HG03103 (cell line): Measurements from ENCODE around the gene TBC1D20.
"Not testable (repeated sequence)": the region's sequence is repeated elsewhere in the genome, so short reads cannot be mapped to it uniquely, and the experiment has no call there.

Source experiments
- ATAC-seq: cut with Tn5 transposase; IDR thresholded peaks from one replicate; pipeline ENCODE4 v1.9.1; 2021; ENCODE audit warnings: low read depth; ENCODE audit not compliant: unreplicated experiment

TBC1D20 gene

DNA sequence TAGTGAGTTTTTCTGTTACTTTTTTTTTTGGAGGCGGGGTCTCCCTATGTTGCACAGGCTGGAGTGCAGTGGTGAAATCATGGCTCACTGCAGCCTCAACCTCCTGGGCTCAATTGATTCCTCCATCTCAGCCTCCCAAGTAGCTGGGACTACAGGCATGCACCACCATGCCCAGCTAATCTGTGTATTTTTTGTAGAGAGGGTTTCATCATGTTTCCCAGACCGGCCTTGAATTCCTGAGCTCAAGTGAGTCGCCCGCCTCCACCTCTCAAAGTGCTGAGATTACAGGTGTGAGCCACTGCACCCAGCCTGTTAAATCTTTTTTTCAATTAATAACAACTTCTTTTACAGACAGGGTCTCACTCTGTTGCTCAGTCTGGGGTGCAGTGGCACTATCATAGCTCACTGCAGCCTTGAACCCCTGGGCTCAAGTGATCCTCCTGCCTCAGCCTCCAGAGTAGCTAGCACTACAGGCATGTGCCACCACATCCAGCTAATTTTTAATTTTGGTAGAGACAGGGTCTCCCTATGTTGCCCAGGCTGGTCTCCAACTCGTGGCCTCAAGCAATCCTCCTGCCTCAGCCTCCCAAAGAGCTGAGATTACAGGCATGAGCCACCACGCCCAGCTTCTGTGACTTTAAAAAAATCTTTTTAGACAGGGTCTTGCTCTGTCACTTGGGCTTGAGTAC is 14.4 kb upstream of the TBC1D20 start:
- not testable (repeated sequence) for ATAC-seq

DNA sequence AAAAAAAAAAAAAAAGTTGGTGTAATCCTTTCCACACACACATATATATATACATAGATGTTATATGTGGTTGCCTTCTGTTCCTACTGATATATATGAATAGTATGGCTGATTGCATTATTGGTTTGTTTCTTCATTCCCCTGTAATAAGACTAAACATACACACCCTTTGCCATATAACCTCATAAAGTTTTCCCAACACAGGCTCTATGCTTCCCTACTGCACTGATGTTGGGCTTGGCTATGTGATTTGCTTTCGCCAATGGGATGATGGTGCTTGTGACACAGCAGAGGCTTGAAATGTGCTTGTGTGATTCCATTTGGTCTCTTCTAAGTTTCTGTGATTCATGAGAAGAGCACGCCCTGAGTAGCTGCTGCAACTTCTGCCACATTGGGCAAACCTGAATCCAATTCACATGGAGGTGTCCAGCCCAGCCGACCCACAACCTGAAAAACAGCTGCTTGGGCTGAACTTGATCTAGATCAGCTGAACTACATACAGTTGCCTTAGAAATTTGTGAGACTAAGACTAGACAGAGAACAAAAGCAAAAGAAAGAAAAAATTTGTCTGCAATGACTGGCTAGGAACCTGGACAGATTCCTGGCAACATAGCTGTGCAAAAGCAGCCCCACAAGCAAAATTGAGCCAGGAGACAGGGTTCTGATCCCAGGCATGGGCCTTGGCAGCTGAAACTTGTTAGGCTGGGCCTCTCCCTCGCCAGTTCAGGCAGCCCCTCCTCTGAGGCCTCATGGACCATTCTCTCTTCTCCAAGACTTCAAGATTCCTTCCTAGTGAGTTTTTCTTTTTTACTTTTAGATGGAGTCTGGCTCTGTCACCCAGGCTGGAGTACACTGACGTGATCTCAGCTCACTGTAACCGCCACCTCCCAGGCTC is 13.4 kb upstream of the TBC1D20 start:
- no peak for ATAC-seq

DNA sequence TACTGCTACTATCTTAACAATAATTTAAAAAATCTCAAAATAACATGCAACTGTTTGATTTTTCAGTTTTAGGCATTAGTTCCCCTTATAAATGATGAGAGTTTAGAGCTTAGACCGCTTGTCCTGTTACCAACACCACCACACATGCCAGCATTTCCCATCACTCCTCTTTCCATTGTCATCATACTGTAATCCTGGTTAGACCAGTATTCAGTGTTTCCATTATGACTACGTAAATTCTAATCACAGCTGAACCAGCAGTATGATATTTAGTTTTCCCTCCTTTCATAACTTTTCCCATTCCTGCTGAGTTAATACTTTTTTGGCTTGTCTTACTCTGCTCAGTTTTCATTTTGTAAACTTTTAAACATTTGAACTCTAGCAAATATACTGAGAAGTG is 12.2 kb upstream of the TBC1D20 start:
- no peak for ATAC-seq

DNA sequence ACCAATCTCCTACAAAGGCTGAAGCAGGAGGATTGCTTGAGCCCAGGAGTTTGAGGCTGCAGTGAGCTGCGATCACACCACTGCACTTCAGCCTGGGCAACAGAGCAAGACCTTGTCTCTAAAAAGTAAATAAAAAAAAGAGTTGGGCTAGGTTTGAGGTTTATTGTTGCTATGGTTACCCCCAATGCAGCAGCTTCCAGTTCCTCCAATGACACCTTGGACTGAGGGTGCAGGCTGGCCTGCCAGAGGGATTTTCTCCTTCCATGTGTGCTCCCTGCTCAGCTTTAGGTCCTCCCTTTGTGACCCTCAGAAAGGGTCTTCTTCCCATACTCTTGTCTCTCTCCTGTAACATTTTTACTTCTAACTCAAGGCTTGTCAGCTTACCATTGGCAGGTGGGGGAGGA is 10.6 kb upstream of the TBC1D20 start:
- no peak for ATAC-seq

DNA sequence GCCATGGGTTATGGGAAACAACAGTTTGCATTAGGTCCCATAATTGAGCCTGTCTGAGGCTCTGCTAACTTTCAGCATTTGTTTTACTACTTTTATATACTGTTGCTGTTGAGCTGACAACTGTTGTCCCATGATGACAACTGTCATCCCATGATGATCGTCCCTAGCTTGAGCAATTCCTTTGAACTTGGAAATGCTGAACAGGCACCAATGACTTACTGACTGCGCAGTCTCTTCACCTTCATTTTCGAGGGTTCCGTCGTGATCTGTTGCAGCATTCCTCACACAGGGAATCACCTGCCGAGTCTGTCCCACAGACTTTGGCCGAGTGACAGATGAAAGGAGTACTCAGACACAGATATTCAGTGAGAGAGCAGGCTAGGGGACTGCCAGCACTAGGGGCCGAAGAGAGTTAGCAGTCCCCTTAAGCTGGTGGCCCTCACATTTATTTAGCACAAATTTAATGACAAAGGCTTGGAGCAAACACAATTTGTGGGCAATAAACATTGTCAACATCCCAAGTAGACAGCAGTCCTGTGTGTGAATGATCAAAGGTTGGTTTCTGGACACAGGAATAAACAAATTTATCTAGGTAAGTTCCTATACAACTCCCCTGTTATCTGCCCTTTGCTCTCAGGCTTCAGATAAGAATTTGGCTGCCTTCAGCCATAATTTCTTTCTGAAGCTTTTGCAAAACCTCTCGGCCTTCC is 10.0 kb upstream of the TBC1D20 start:
- no peak for ATAC-seq

DNA sequence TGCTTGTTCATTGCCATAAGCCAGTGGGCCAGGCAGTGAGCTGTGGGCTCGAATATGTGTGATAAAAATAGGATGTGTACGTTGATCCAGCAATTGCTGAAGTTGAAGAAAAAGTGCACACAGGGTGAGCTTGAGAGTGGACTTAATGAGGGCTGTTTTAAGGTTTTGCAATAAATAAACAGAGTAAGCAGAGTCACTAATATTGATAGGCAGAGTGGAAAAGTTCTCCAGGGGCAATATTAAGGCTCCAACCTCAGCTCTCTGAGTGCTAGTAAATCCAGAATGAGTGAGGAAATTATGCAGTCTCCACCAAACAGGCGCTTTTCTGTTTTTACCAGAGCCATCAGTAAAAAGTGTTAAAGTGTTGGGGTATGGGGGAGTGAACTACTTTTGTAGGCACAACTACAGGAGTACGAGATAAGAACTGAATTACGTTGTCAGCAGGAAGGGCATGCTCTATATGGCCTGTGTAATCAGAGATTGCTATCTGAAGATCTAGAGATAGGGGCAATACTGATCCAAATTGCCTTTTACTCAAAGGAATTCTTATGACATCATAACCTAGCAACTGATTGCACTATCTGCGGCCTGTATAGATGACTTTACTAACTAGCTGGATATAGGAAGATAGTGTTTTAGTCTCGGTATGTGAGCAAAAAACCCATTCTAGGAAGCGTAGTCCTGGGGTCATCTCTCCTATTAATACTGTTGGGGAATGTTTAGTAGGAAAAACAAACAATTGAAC is 7.6 kb upstream of the TBC1D20 start:
- ATAC-seq, result no peak

DNA sequence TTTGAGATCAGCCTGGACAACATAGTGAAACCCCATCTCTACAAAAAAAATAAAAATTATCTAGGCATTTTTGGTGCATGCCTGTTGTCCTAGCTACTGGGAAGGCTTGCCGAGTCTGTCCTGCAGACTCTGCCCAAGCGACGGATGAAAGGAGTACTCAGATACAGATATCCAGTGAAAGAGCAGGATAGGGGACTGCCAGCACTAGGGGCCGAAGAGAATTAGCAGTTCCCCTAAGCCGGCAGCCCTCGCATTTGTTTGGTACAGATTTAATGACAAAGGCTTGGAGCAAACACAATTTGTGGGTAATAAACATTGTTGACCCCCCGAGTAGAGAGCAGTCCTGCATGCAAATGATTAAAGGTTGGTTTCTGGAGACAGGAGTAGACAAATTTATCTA is 5.4 kb upstream of the TBC1D20 start:
- ATAC-seq, result no peak

DNA sequence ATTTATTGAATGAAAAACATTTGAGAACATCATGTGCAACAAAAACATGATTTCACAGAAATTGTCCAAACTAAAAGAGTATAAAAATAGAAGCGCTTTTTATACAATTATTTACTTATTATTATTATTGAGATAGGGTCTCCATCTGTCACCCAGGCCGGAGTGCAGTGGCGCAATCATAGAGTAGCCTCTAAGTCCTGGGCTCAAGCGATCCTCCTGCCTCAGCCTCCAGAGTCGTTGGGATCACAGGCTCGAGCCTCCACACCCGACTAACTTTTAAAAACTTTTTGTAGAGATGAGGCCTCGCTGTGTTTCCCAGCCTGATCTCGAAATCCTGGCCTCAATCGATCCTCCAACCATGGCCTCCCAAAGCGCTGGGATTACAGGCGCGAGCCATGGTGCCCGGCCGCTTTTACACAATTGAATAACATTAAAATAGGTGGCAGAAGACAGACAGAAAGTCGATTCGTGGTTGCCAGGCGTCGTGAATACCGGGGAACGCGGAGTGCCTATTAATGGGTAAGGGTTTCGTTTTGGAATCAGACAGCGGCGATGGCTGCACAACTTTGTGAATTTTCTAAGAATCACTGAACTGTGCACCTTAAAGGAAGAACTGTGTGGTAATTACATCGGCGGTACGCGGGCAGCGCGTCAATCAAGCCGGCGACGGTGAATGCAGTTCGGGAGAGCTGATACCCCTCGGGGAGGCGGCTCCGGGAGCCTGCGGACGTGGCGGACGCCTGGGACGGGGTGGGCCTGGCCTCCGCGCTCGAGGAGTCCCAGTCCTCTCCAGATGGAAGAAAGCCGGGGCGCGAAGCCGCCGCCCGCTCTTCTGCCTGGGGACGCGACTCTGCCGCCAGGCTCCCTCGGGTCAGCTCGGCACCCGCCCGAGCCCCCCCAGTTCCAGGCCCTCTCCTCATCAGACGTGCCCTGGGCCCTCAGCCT is 807 bp downstream of the TBC1D20 start:
- peak; percentile 30 for ATAC-seq

DNA sequence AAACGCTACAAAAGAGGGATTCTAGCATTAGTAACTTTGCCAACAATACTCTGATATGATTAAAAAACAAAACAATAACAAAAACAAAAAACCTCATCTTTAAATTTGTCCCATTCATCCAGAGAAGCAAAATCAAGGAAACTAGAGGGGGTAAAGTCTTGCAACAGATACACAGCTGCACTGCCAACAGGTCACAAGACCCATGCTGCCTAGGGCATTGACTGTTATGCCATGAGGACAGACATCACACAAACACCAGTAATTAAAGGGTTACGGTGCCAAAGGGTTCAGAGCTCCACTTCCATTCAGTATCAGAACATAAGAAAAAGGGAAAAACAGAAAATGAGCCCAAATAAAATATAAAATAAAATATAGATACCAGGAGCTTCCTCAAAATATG is 1.6 kb downstream of the TBC1D20 start:
- ATAC-seq, result no peak

DNA sequence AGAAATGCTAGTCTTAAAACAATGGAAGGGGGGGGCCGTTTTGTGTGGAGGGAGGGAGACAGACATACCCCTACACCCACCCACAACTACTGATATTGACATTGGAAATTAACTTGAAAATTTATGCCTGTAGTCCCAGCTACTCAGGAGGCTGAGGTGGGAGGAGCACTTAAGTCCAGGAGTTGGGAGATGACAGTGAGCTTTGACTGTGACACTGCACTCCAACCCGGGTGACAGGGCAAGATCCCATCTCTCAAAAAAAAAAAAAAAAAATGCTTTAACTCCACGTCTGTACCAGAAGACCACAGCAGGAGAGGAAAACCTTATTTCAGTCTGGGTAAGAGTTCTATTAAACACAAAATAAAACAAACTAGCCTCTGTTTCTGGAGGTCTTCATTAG is 2.2 kb downstream of the TBC1D20 start:
- no peak for ATAC-seq

DNA sequence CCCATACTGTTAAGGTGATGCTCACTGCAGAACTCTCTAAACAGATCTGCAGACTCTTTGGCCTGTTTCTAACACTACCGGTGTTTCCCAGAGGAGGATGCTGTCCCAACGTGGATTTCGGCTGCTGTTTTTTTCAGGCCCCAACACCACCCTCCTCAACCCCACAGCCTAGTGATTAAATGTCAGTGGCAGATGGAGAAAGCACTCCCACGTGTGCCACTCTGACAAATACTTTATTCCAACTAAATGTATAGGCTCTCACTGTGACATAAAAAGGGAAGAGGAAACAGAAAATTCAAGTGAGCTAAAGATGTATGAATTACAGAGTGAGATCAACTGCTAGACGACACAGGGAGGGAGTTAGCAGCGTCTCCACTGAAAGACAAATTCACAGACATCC is 3.6 kb downstream of the TBC1D20 start:
- no peak for ATAC-seq

DNA sequence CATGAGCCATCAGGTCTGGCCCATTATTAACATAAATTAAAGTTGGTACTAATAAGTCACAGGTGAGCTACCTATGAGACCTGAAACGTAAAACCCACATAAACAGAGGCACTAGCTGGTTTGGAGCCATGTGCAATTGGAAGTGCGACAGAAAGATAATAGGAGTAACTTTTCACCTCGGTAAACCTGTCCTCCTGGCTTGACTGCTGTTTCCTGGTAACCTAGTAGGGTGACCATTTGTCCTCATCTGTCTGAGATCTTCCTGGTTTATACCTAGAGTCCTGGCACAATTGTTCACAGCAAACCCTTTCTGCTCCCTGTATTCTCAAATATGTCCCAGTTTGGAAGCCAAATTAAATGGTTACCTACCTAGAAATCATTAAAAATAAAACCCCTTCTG is 7.4 kb downstream of the TBC1D20 start:
- no peak for ATAC-seq

DNA sequence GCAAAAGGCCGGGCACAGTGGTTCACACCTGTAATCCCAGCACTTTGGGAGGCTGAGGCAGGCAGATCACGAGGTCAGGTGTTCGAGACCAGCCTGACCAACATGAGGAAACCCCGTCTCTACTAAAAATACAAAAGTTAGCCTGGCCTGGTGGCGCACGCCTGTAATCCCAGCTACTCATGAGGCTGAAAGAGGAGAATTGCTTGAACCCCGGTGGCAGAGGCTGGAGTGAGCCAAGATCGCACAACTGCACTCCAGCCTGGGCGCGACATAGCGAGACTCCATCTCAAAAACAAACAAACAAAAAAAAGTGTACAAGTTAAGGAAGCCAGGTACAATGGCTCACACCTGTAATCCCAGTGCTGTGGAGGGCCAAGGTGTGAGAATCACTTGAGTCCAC is 10.3 kb downstream of the TBC1D20 start:
- not testable (repeated sequence) for ATAC-seq

DNA sequence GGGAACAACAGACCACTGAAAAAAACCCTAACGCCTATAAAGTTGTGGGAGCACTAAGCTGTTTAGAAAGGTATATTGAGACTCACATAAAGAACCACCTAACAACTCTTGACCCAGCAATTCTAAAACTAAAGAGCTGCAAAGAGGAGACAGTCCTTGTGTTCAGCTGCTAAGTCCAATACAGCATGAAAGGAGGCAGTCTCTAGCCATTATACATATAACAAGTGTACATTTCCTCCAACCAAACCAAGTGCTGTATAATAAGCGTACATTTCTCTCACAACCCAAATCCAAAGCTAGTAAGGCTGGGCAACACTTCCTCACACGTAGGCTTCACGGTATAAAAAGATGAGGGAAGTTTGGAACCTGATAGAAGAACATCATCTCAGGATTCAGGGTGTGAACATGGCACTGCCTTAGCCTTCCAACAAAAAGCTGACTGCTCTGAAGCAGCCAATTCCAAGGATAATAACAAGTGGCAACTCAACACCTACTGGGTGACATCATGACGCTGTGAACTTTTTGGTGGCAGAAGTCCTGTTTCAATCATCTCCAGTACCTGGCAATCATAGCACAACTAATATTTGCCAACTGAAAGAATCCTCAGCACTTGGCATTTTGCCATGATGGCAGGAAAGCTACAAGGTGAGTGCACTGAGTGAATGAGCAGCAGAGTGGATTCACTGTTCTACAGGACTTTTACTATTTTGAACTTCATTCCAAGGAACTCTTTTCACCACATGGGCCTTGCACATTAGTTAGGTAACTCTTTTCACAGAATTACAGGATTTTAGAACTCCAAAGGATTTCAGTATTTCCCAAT is 16.6 kb downstream of the TBC1D20 start:
- no peak for ATAC-seq

DNA sequence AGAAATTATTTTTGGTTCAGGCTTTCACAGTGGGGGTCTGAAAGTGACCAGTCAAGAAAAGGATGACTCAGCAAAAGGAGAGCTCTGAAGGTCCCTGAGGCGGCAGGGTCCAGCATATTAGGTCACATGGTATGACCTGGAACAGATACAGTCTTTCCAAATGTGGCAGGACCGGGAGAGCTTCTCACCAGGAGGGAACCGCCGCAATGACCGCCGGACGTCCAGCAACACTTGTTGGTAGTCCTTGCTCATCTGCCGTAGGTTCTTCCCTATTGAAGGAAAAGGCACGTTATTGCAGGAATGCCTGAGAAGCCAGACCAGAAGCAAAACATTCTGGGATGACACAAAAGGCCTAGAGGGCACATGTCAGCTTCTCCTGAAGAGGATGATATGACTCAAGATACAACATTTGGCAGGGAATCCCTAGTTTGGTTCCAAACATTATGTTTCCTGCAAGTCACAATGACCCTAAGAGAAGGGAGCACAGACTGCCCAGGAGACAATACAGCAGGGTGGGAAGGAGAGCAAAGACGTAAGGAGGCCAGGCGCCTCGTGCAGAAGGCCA is 17.4 kb downstream of the TBC1D20 start:
- ATAC-seq, result no peak

DNA sequence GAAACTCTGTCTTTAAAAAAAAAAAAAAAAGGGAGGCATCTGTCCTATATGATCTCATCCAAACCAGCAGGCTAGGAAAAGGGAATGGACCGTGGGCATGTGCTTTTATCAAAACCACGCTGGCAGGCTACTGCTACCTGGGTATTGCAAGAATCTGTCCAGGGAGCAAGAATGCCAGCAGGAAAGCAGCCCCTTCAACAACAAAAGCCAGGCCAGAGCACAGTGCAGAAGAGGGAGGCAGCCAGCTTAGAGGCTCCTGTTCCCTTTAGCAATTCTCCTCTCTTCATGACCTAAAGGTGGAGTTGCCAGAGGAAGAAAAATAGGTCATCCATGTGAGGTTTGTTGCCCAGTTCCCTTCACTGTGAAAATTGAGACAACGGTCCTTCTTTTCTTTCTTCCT is 18.2 kb downstream of the TBC1D20 start:
- no peak for ATAC-seq

DNA sequence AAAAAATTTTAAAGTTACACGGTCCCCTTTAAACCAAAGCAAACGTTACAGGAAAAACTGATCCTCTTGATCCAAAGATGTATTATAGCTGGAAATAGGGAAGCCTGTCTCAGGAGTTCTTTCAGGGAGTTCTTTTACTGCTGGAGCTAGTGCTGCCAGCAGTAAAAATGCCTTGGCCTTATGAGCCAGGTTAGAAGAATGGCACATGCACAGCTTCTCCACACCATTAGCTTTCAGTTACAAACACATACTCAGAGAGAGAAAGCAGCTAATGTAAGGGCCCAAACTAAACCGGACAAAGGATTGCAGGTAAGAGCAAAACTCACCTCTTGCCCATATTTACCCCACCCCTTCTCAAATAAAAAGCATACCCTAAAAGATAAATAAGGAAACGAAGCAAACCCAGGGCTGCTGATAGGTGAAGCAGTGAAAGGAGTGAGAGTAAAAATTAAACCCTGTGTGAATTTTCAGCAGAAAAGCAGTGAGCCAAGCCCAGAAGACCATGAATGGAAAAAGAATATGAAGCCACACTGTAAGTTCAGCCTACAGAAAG is 19.0 kb downstream of the TBC1D20 start:
- ATAC-seq, result no peak

DNA sequence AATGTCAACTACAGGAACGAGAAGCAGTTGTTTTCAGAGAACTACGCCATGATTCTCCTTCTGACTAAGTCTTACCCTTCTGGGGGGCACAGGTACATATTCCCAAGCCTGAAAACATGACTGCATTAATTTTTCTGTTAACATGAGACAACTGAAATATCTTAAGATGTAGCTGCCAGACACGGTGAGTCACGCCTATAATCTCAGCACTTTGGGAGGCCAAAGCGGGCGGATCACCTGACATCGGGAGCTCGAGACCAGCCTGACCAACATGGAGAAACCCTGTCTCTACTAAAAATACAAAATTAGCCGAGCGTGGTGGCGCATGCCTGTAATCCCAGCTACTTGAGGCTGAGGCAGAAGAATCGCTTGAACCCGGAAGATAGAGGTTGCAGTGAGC is 21.7 kb downstream of the TBC1D20 start:
- no peak for ATAC-seq
